Stimulated activated CD4-positive, alpha-beta T cell treated with anti-CD3 and anti-CD28 coated beads, TNF-alpha, amount 100 ng/mL, for 24 hours (primary cell): ENCODE measurements around the gene WDR64.
"Not testable (repeated sequence)": the region's sequence is repeated elsewhere in the genome, so short reads cannot be mapped to it uniquely, and the experiment has no call there.

Experiments used
- DNase-seq, 3 experiments: peaks; one replicate each; pipeline ENCODE4 v3.0.0-alpha.2; 2020; ENCODE audit warnings: low read depth in 3 of 3

WDR64 gene

GRCh38 chr1:241658081-241658793 is 6.2 kb downstream of the WDR64 start:
- no peak for DNase-seq

GRCh38 chr1:241659016-241659415 is 6.9 kb downstream of the WDR64 start:
- not testable (repeated sequence) for DNase-seq

GRCh38 chr1:241660424-241660972 is 8.4 kb downstream of the WDR64 start:
- DNase-seq: no peak

- no peak for DNase-seq
Measured at GRCh38 chr1:241666419-241666818, 14.3 kb downstream of the WDR64 start.

- no peak for DNase-seq
Measured at GRCh38 chr1:241672301-241672700, 20.2 kb downstream of the WDR64 start.

- no peak for DNase-seq
Measured at GRCh38 chr1:241674805-241675384, 22.8 kb downstream of the WDR64 start.

- no peak for DNase-seq
Measured at GRCh38 chr1:241675983-241676382, 23.9 kb downstream of the WDR64 start.

- peak in 1 of 3 experiments; percentile 14 for DNase-seq
Measured at GRCh38 chr1:241677201-241677600, 25.1 kb downstream of the WDR64 start.

GRCh38 chr1:241678536-241678935 is 26.5 kb downstream of the WDR64 start:
- DNase-seq: no peak

- DNase-seq: no peak
Measured at GRCh38 chr1:241679404-241679803, 27.3 kb downstream of the WDR64 start.

GRCh38 chr1:241679961-241680360 is 27.9 kb downstream of the WDR64 start:
- no peak for DNase-seq

GRCh38 chr1:241681861-241682448 is 29.9 kb downstream of the WDR64 start:
- not testable (repeated sequence) for DNase-seq

- no peak for DNase-seq
Measured at GRCh38 chr1:241682921-241683320, 30.8 kb downstream of the WDR64 start.

GRCh38 chr1:241684108-241684507 is 32.0 kb downstream of the WDR64 start:
- DNase-seq: no peak

- no peak for DNase-seq
Measured at GRCh38 chr1:241688940-241689368, 36.9 kb downstream of the WDR64 start.

GRCh38 chr1:241695246-241696171 is 43.4 kb downstream of the WDR64 start:
- DNase-seq: no peak

GRCh38 chr1:241696172-241696814 is 44.2 kb downstream of the WDR64 start:
- DNase-seq: no peak

- DNase-seq: no peak
Measured at GRCh38 chr1:241696815-241697639, 44.9 kb downstream of the WDR64 start.

- DNase-seq: no peak
Measured at GRCh38 chr1:241697640-241698018, 45.5 kb downstream of the WDR64 start.

- DNase-seq: no peak
Measured at GRCh38 chr1:241698177-241698576, 46.1 kb downstream of the WDR64 start.
